H1 (cell line): Measurements from ENCODE around the gene NBAS. TPM values are rescaled to one million over a fixed set of nuclear protein-coding genes. Genes with fewer than 3 reads are reported as not detected.

ENCODE experiments used
- EZH2 ChIP-seq: fragments of 200-600 bp; sonication (generic); IDR thresholded peaks from 2 replicates; pipeline ENCODE4 v1.7.1; 2012; ENCODE audit warnings: low read depth, mild to moderate bottlenecking, moderate library complexity, low read length, inconsistent platforms; ENCODE audit not compliant: severe bottlenecking
- KDM4A ChIP-seq: IDR thresholded peaks from one replicate; pipeline ENCODE4 v1.7.1; 2012; ENCODE audit warnings: low read depth, mild to moderate bottlenecking, moderate library complexity, low read length, inconsistent platforms; ENCODE audit not compliant: severe bottlenecking
- YY1 ChIP-seq: IDR thresholded peaks from 2 replicates; pipeline ENCODE4 v1.6.1; 2011; ENCODE audit warnings: low read depth, mild to moderate bottlenecking, low read length
- polyA plus RNA-seq, 7 experiments: library from polyadenylated mRNA; depleted of rRNA in 3 of 7; stranded (reverse) in 5 of 7; unstranded in 2 of 7; fragments of >200 nt in 5 of 7; fragments of 200-250 nt in 2 of 7; gene quantifications; 1 replicate in 5 of 7; 2 replicates in 1 of 7; 4 replicates in 1 of 7; pipeline versions ENCODE4 v1.2.1 to v1.2.3, GENCODE V29; 2011 to 2013; ENCODE audit warnings: missing spikeins in 2 of 7, mixed read lengths in 2 of 7
- total RNA-seq: library from RNA; stranded (reverse); fragmentation: NEBNext Ultra II Directional; extraction: Animal tissue kit (Norgen Biotek cat#: 25700); gene quantifications from 2 replicates; pipeline ENCODE4 v1.2.1, GENCODE V29; 2021

NBAS gene
- total and polyA plus RNA-seq, 2 of the 8 experiments (the other 6 are each of a cell fraction or from before 2014, with no cell fraction given): 19.6 to 34.8 TPM

DNA sequence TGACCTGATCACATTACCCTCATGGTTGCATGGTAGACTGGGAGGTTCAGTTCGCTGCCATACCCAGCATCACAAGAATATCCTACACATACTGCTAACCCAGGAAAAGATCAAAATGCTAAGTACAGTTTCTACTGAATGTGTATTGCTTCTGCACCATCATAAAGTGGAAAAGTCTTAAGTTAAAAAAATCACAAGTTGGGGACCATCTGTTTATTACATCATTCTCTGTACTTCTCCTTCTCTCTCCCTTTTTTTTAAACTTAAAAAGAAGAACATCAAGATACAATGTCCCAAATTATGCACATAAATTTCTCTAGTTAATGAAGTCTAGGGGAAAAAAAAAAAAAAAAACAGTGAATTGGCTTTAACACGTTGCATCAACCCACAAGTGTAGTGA is 43.3 kb downstream of the NBAS start (continued):
- TF ChIP-seq KDM4A: no peak
- no peak for TF ChIP-seq YY1
- no peak for TF ChIP-seq EZH2
- TF ChIP-seq, all 59 proteins: peak for 0
